OCI-LY1 (cell line): Measurements from ENCODE around the gene HTD2.

Experiments used
- CTCF ChIP-seq: fragments of 200-600 bp; sonication (generic), shearing (Covaris generic); IDR thresholded peaks from 2 replicates; pipeline ENCODE4 v1.5.1; 2017; ENCODE audit warnings: mild to moderate bottlenecking, antibody characterized with exemption, low read length, moderate library complexity, mixed read lengths
- EZH2 ChIP-seq: fragments of 200-600 bp; sonication (generic), shearing (Covaris generic); IDR thresholded peaks from 2 replicates; pipeline ENCODE4 v1.8.0; 2017; ENCODE audit warnings: borderline replicate concordance, mixed run types, mild to moderate bottlenecking, antibody characterized with exemption, low read length, moderate library complexity, mixed read lengths

DNA sequence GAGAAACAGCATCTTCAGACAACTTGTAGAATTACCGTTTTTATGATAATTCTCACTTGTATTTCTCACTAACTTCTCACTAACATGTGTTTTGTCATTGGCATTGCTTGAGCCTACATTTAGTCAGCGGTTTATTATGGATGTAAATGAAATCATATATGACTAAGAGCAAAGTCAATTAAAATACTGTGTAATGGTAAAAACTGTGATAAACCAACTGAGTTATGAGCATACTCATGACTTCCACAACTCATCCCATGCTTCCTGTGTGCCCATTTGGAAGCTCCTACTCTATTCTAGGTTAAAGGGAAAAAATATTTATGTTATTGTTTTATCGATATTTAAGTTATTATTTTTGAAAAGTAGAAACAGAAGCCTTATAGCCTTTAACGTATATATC is 39.1 kb downstream of the HTD2 start:
- no peak for TF ChIP-seq CTCF
- TF ChIP-seq EZH2 = no peak
